ENCODE data around the gene ASXL1.

DNA sequence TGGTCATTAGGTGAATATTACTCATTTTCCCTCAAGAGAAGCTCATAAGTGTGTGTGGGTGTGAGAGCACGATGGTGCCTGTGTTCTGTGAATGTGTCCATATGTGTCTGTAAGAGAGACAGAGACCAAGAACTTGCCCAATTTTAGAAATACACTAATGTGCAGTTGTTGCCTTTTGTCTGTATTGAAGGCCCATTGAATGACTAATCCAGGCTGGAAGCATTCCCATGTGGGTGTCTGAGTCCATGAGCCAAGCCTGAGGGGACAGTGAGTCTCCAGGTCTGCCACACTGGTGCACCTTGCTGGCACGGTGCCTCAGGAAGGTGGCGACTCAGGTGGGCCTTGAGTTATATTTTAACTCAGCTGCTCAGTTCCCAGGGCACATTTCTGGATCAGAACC lies 25.5 kb upstream of the ASXL1 start:
- TF ChIP-seq, protein P1, sequence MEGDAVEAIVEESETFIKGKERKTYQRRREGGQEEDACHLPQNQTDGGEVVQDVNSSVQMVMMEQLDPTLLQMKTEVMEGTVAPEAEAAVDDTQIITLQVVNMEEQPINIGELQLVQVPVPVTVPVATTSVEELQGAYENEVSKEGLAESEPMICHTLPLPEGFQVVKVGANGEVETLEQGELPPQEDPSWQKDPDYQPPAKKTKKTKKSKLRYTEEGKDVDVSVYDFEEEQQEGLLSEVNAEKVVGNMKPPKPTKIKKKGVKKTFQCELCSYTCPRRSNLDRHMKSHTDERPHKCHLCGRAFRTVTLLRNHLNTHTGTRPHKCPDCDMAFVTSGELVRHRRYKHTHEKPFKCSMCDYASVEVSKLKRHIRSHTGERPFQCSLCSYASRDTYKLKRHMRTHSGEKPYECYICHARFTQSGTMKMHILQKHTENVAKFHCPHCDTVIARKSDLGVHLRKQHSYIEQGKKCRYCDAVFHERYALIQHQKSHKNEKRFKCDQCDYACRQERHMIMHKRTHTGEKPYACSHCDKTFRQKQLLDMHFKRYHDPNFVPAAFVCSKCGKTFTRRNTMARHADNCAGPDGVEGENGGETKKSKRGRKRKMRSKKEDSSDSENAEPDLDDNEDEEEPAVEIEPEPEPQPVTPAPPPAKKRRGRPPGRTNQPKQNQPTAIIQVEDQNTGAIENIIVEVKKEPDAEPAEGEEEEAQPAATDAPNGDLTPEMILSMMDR (IDR thresholded peaks at IDR 0.05) = no peak
- no peak for TF ChIP-seq POLR2AphosphoS5 (IDR thresholded peaks at IDR 0.05)
- no peak for TF ChIP-seq POLR2A (IDR thresholded peaks at IDR 0.05)
- no peak for TF ChIP-seq EP300 (IDR thresholded peaks at IDR 0.05)
